NCI-H1417 (cell line): Measurements from ENCODE around the gene LRRC43.

Experiments
- DNase-seq, 3 experiments: peaks; one replicate each; lab custom pipeline; 2025; lab: John Stamatoyannopoulos, UW

The LRRC43 gene

DNA sequence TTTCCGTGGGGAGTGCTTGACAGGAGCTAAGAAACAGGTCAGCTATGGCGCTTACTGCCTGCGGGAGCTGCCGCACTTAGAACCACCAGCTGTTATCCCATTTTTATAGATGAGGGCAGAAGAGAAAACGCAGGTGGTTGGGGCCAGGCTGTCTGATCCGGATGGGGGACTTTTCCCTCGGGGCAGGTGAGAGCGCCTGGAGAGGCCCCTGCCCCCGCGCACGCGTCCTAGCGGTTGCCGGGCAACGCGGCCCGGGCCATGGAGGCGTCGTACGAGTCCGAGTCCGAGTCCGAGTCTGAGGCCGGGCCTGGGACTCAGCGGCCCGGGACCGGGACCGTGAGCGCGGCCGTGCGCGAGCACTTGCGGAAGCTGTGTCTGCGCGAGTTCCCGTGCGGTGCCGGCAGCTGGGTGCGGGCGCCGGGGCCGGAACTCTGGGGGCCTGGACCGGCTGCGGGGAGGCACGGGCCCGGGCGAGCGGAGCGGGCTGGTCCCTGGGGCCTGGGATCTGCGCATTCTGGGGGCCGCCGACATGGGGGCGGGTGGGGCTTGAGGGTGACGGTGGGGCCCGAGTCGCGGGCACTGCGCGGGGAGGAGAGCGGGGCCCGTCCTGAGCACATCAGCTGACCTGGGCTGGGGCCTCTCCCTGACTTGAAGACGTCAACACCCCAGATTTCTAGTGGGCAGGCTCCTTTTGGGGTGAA, at the start of gene LRRC43:
LRRC43 (plus strand) TSS at position 237 of the 701 bp plus-strand sequence; CDS start at position 259, 22 bp downstream.
- DNase-seq = peak; percentile 68 to 88 (median 82)

DNA sequence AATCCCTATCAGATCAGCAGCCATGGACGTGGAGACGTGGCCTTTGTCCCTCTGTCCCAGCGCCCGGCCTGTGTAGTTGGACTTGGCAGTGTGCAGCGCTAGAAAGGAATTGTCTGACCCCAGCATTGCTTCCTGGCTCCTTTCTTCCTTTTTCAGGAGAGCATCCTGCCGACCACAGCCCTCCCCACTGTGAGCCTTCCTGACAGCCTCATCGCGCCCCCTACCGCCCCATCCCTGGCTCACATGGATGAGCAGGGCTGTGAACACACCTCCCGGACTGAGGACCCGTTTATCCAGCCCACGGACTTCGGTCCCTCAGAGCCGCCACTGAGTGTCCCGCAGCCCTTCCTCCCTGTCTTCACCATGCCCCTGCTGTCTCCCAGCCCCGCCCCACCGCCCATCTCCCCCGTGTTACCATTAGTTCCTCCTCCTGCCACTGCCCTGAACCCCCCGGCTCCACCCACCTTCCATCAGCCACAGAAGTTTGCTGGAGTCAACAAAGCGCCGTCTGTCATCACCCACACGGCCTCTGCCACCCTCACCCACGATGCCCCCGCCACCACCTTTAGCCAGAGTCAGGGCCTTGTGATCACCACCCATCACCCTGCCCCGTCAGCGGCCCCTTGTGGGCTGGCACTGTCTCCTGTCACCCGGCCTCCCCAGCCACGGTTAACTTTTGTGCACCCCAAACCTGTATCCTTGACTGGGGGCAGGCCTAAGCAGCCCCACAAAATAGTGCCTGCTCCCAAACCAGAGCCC, 49.6 kb upstream of the LRRC43 start:
- no peak for DNase-seq

DNA sequence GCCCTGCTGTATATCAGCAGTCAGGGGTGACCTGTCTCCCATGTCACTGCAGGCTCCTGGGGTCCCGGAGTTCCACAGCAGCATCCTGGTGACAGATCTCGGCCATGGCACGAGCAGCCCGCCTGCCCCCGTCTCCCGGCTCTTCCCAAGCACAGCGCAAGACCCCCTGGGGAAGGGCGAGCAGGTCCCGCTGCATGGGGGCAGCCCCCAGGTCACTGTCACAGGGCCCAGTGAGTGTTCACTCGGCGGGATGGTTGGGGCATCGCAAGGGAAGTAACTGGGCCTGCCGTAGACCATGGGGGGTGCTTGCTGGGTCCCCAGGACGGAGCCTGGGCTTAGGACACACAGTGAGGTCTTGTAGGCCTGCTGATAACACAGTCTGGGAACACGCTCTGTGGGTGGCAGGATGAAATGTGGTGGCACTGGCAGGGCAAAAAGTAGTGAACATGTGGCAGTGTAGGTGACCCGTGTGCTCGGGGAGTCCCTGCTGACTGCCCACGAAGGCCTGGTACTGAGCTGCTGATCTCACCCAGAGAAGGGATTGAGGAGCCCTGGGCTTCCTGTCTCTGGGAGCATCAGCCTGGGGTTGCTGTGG, 47.4 kb upstream of the LRRC43 start:
- DNase-seq = no peak

GRCh38 chr12:122137229-122137628, 45.7 kb upstream of the LRRC43 start:
- peak in 1 of 3 experiments; percentile 58 for DNase-seq

- DNase-seq = peak in 1 of 3 experiments; percentile 88
Measured at GRCh38 chr12:122137681-122138080, 45.2 kb upstream of the LRRC43 start.

GRCh38 chr12:122138181-122138580, 44.7 kb upstream of the LRRC43 start:
- DNase-seq = no peak

- DNase-seq = no peak
Measured at GRCh38 chr12:122138616-122139015, 44.3 kb upstream of the LRRC43 start.

- peak in 1 of 3 experiments; percentile 85 for DNase-seq
Measured at GRCh38 chr12:122139266-122139665, 43.7 kb upstream of the LRRC43 start.

DNA sequence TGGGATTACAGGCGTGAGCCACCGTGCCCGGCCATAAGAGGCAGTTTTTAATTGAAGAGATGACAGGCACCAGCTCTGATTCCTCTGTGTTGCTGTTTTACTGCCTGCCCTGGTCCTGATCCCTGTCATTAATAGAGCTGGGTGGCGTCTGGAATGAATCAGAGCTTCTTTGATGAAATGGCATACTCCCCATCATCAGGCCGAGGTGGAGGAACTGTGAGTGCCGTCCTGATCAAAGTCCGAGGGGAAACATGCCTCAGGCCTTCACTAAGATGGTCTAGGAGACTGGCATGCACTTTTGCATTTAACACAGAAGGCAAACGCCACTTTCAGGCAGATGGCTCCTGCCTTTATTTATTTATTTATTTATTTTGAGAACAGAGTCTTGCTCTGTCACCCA, 43.0 kb upstream of the LRRC43 start:
- DNase-seq = no peak

GRCh38 chr12:122140467-122141257, 42.3 kb upstream of the LRRC43 start:
- no peak for DNase-seq

- no peak for DNase-seq
Measured at GRCh38 chr12:122141911-122142725, 40.8 kb upstream of the LRRC43 start.

- no peak for DNase-seq
Measured at GRCh38 chr12:122142857-122143256, 40.1 kb upstream of the LRRC43 start.

DNA sequence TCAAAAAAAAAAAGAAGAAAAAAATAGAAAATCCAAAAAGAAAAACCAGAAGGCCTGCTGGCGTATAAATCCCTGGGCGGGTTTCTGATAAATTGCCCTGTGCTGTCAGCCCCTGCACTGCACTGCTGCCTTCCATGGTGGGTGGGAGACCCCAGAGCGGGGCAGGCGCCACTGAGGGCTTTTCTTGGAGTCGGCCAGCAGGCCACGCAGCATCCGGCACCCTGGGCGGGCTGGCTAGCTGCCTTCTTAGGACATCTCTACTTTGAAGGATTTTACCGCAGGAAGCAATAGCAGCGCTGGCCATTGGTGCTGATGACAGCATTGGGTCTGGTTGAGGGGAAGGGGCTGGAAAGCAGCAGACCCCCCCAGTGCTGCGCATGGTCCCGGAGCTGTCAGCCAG, 38.0 kb upstream of the LRRC43 start:
- no peak for DNase-seq

- no peak for DNase-seq
Measured at GRCh38 chr12:122145505-122146330, 37.2 kb upstream of the LRRC43 start.

GRCh38 chr12:122147514-122148290, 35.2 kb upstream of the LRRC43 start:
- no peak for DNase-seq

- DNase-seq = no peak
Measured at GRCh38 chr12:122148657-122149056, 34.3 kb upstream of the LRRC43 start.

DNA sequence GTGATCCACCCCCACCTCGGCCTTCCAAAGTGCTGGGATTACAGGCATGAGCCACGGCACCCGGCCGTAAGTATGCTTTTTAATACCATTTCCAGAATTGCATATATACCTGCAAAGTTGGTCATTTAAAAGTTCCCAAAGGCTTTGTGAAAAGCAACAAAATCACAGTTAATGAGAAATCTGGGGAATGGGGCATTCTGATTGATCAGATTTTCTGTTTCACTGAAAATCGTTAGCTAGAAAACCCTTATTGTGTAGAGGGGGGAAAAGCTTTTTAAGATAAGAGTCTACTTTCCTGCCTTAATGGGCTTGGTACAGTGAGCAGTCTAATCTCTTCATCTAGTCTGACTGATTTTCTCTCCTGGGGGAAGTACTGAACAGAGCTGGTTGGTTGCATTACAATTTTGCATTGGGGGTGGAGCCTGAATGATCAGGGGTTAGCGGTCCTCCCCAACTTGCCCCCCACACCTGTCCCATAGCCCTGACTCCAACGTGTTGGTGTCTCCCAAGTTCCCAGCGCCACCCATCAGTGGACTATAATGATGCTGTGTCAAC, 32.7 kb upstream of the LRRC43 start:
- DNase-seq = no peak

- no peak for DNase-seq
Measured at GRCh38 chr12:122152754-122153153, 30.2 kb upstream of the LRRC43 start.

- DNase-seq = no peak
Measured at GRCh38 chr12:122155705-122156104, 27.2 kb upstream of the LRRC43 start.
